ENCODE measurements around the gene C1QA.

DNA sequence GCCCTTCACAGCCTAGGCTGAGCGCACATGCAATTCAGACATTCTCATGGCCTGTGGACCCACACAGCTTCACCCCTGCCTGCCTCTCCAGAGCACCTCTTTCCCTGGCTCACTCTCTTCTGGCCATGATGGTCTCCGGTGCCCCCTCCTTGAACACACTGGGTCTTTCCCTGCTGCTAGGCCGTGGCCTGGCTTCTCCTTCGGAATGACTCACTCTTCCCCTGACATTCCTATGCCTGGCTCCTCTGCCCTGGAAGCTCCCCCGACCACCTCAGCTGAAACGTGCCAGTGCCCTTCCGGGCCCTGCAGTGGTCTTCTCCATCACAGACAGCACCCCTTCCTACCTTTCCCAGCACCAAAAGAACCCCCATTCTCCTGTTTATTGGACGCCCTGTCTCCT is 44.9 kb upstream of the C1QA start:
- TF ChIP-seq, protein P1, sequence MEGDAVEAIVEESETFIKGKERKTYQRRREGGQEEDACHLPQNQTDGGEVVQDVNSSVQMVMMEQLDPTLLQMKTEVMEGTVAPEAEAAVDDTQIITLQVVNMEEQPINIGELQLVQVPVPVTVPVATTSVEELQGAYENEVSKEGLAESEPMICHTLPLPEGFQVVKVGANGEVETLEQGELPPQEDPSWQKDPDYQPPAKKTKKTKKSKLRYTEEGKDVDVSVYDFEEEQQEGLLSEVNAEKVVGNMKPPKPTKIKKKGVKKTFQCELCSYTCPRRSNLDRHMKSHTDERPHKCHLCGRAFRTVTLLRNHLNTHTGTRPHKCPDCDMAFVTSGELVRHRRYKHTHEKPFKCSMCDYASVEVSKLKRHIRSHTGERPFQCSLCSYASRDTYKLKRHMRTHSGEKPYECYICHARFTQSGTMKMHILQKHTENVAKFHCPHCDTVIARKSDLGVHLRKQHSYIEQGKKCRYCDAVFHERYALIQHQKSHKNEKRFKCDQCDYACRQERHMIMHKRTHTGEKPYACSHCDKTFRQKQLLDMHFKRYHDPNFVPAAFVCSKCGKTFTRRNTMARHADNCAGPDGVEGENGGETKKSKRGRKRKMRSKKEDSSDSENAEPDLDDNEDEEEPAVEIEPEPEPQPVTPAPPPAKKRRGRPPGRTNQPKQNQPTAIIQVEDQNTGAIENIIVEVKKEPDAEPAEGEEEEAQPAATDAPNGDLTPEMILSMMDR (IDR thresholded peaks at IDR 0.05; ENCODE audit: poor library complexity) = no peak
- no peak for TF ChIP-seq EZH2 (IDR thresholded peaks at IDR 0.05; ENCODE audit: borderline replicate concordance)
- TF ChIP-seq EZH2phosphoT487 (IDR thresholded peaks at IDR 0.05; ENCODE audit: low read depth, severe bottlenecking, unreplicated experiment) = no peak
